K562 (cell line): ENCODE results near the gene UBR1. TPM values are rescaled to one million over a fixed set of nuclear protein-coding genes. Genes with fewer than 3 reads are reported as not detected.

Experiments used
- ATAC-seq: fragments of 200-7000 bp; cut with Tn5 transposase; 3 replicates; pipeline ENCODE4 v1.9.1; 2020; ENCODE audit warnings: moderate library complexity
- BruUV-seq: library from RNA; stranded (reverse); fragments of 400-500 nt; replicated peaks from 2 replicates; lab custom pipeline; 2021; lab: Mats Ljungman, UMichigan
- CTCF ChIA-PET: fragments of 300-600 bp; formaldehyde crosslinking; extraction: SDS; loops from one replicate; lab custom pipeline; 2021; ENCODE audit warnings: low intra/inter-chr PET ratio; lab: Yijun Ruan, JAX
- POLR2A ChIA-PET: fragments of 300-600, 350-650 bp; sonication (Branson Sonifier 250); formaldehyde crosslinking; extraction: SDS; loops from one replicate; lab custom pipeline; 2021; ENCODE audit warnings: antibody characterized with exemption, inconsistent platforms; lab: Yijun Ruan, JAX
- DNase-seq, 4 experiments: peaks; one replicate each; pipeline versions ENCODE4 v3.0.0 to v3.0.0-alpha.2; 2011 to 2018; ENCODE audit warnings: low spot score in 3 of 4, mixed read lengths in 3 of 4; ENCODE audit errors: extremely low read depth in 1 of 4
- FAIRE-seq: peaks from 2 replicates; lab custom pipeline; 2011; peaks lifted over from hg19 to GRCh38; lab: Jason Lieb, UNC
- H2AFZ ChIP-seq: 2 replicates; pipeline ENCODE4 v1.6.0; 2011; ENCODE audit warnings: low read depth, low read length, control low read depth, inconsistent platforms
- H3K27ac ChIP-seq: fragments of 200-600 bp; 3 replicates; pipeline ENCODE4 v1.8.0; 2011; ENCODE audit warnings: low read depth, mild to moderate bottlenecking, control low read depth, inconsistent platforms, low read length, moderate library complexity, mixed read lengths; ENCODE audit errors: extremely low read depth
- H3K27me3 ChIP-seq, 2 experiments: fragments of 300-600 bp in 1 of 2; 2 replicates in 1 of 2; 3 replicates in 1 of 2; pipeline versions ENCODE4 v1.6.0 to v1.8.0; 2011; ENCODE audit warnings: inconsistent platforms in 2 of 2, low read length in 2 of 2, mild to moderate bottlenecking in 1 of 2, mixed read lengths in 1 of 2, moderate library complexity in 1 of 2; ENCODE audit not compliant: control insufficient read depth in 2 of 2, insufficient read depth in 2 of 2
- H3K36me3 ChIP-seq: fragments of 300-600 bp; 3 replicates; pipeline ENCODE4 v1.8.0; 2011; ENCODE audit warnings: mild to moderate bottlenecking, low read length, inconsistent platforms; ENCODE audit not compliant: control insufficient read depth, insufficient read depth
- H3K4me1 ChIP-seq, 2 experiments: fragments of 200-600 bp in 1 of 2; replicated peaks in 1 of 2; 2 replicates in 1 of 2; 3 replicates in 1 of 2; pipeline versions ENCODE4 v1.5.1 to v1.8.0; 2011; ENCODE audit warnings: inconsistent platforms in 2 of 2, low read length in 2 of 2, mild to moderate bottlenecking in 1 of 2, mixed read lengths in 1 of 2, moderate library complexity in 1 of 2; ENCODE audit not compliant: control insufficient read depth in 2 of 2, insufficient read depth in 2 of 2
- H3K4me2 ChIP-seq: 2 replicates; pipeline ENCODE4 v1.6.1; 2011; ENCODE audit warnings: low read length, control low read depth, inconsistent platforms, mixed read lengths; ENCODE audit not compliant: insufficient read depth
- H3K4me3 ChIP-seq: fragments of 200-600 bp; sonication (generic), shearing (Covaris generic); 2 replicates; pipeline ENCODE4 v1.5.1; 2016; ENCODE audit warnings: control low read depth, inconsistent platforms
- H3K79me2 ChIP-seq: fragments of 200-600 bp; 3 replicates; pipeline ENCODE4 v1.8.0; 2011; ENCODE audit warnings: low read length, inconsistent platforms; ENCODE audit not compliant: control insufficient read depth, insufficient read depth
- H3K9ac ChIP-seq, 2 experiments: 2 replicates each; pipeline versions ENCODE4 v1.6.0 to v1.6.1; 2011; ENCODE audit warnings: low read depth in 2 of 2, low read length in 2 of 2, control low read depth in 1 of 2, inconsistent platforms in 1 of 2, mild to moderate bottlenecking in 1 of 2, mixed read lengths in 1 of 2; ENCODE audit not compliant: insufficient read depth in 1 of 2
- H3K9me1 ChIP-seq: one replicate; pipeline ENCODE4 v1.6.0; 2011; ENCODE audit warnings: inconsistent platforms, mild to moderate bottlenecking, low read length, moderate library complexity; ENCODE audit not compliant: control insufficient read depth, insufficient read depth
- H3K9me3 ChIP-seq: replicated peaks from 2 replicates; pipeline ENCODE4 v1.5.1; 2011; ENCODE audit warnings: low read depth, low read length, inconsistent platforms; ENCODE audit not compliant: control insufficient read depth, insufficient read depth
- H4K20me1 ChIP-seq: replicated peaks from 2 replicates; pipeline ENCODE4 v1.6.1; 2011; ENCODE audit warnings: low read length, inconsistent platforms, mixed read lengths; ENCODE audit not compliant: control insufficient read depth, insufficient read depth
- ATF7 ChIP-seq: fragments of 450-650 bp; IDR thresholded peaks from 2 replicates; pipeline ENCODE4 v1.7.1; 2014; ENCODE audit warnings: mild to moderate bottlenecking, moderate library complexity
- CBFA2T3 ChIP-seq: fragments of 450-650 bp; IDR thresholded peaks from 2 replicates; pipeline ENCODE4 v1.6.1; 2017
- CSDE1 ChIP-seq, 2 experiments: fragments of 450-650 bp; IDR thresholded peaks; 2 replicates each; pipeline ENCODE4 v1.6.1; 2016; ENCODE audit warnings: mild to moderate bottlenecking in 1 of 2
- IFI16 ChIP-seq: fragments of 250-450 bp; sonication (Bioruptor Pico); IDR thresholded peaks from 2 replicates; pipeline ENCODE4 v2.1.2; 2022; ENCODE audit warnings: mild to moderate bottlenecking, inconsistent platforms
- KDM1A ChIP-seq, 2 experiments: fragments of 450-650 bp; IDR thresholded peaks; 2 replicates each; pipeline ENCODE4 v1.6.1; 2016; ENCODE audit warnings: mild to moderate bottlenecking in 2 of 2
- POU5F1 ChIP-seq: fragments of 150-350 bp; IDR thresholded peaks from 2 replicates; pipeline ENCODE4 v1.6.1; 2014; ENCODE audit warnings: borderline replicate concordance, low read length, low read depth, mild to moderate bottlenecking; ENCODE audit not compliant: partially characterized antibody
- RFX5 ChIP-seq: IDR thresholded peaks from 2 replicates; pipeline ENCODE4 v1.6.1; 2011; ENCODE audit warnings: low read depth, mild to moderate bottlenecking, improper control_type of control experiment, low read length
- TCF3 ChIP-seq: sonication (generic); formaldehyde crosslinking; IDR thresholded peaks from 2 replicates; pipeline ENCODE4 v1.4.0; 2020; ENCODE audit warnings: mild to moderate bottlenecking, missing genetic modification reagents
- ZFPM2 ChIP-seq: fragments of 250-450 bp; sonication (Bioruptor Pico); IDR thresholded peaks from 2 replicates; pipeline ENCODE4 v1.5.1; 2022; ENCODE audit warnings: mild to moderate bottlenecking
- ZNF316 ChIP-seq: fragments of 450-650 bp; IDR thresholded peaks from 2 replicates; pipeline ENCODE4 v1.6.1; 2016
- WGBS: fragments of 100-300 bp; shearing (Covaris generic); methylation state at CpG from one replicate; pipeline ENCODE4 v1.1.6; 2016; ENCODE audit warnings: low coverage, mixed read lengths; ENCODE audit not compliant: insufficient coverage; ENCODE audit errors: missing lambda C conversion rate; 5-methylcytosine and 5-hydroxymethylcytosine counted together
- in situ Hi-C: fragments of 300-500 bp; cut with MboI; formaldehyde crosslinking; loops from 4 replicates; pipeline ENCODE4 v1.15.0; 2018; ENCODE audit warnings: inconsistent platforms, mixed read lengths
- intact Hi-C: fragments of 100-400 bp; cut with micrococcal nuclease; formaldehyde crosslinking; loops from 2 replicates; pipeline ENCODE4 v1.14.2; 2022
- polyA plus RNA-seq, 8 experiments: library from polyadenylated mRNA; depleted of rRNA in 4 of 8; stranded (reverse) in 5 of 8; unstranded in 3 of 8; fragments of >200 nt; fragmentation: Nextera tagmentation in 2 of 8; fragmentation: Illumina TruSeq in 1 of 8; extraction: Ambion mirVana in 2 of 8; extraction: Trizol in 1 of 8; gene quantifications; 2 replicates each; pipeline versions ENCODE4 v1.2.1 to v1.2.3, GENCODE V29; 2011 to 2014; ENCODE audit warnings: inconsistent platforms in 1 of 8, missing spikeins in 1 of 8
- total RNA-seq, 7 experiments: library from RNA; depleted of rRNA in 6 of 7; stranded (reverse); fragments of >200 nt in 6 of 7; fragmentation: Illumina TruSeq in 2 of 7; extraction: Trizol in 2 of 7; gene quantifications; 2 replicates each; pipeline versions ENCODE4 v1.2.1 to v1.2.3, GENCODE V29; 2011 to 2021; ENCODE audit warnings: low replicate concordance in 1 of 7
- TF ChIP-seq, protein P1 (sequence below): fragments of 450-650 bp; IDR thresholded peaks from 2 replicates; pipeline ENCODE4 v1.6.1; 2017; ENCODE audit warnings: antibody characterized with exemption, mild to moderate bottlenecking
- TF ChIP-seq, protein P2 (sequence below), 2 experiments: IDR thresholded peaks in 1 of 2; conservative IDR thresholded peaks in 1 of 2; 2 replicates each; pipeline ENCODE4 v1.6.1; 2016; ENCODE audit warnings: low read depth in 2 of 2, mild to moderate bottlenecking in 1 of 2, missing compliant biosample characterization in 1 of 2, missing genetic modification characterization in 1 of 2, moderate library complexity in 1 of 2
- TF ChIP-seq, protein P3 (sequence below): sonication (generic); IDR thresholded peaks from 2 replicates; pipeline ENCODE4 v1.6.1; 2016
- TF ChIP-seq, protein P4 (sequence below): fragments of 250-450 bp; sonication (Bioruptor Pico); IDR thresholded peaks from 2 replicates; pipeline ENCODE4 v1.9.0; 2021; ENCODE audit warnings: mild to moderate bottlenecking

UBR1 gene
- total and polyA plus RNA-seq, 9 of the 15 experiments (the other 6 are each of a cell fraction or from before 2014, with no cell fraction given), result 5.8 to 30.7 (median 15.3) TPM

GRCh38 chr15:42933886-42934667 lies 171.8 kb downstream of the UBR1 start:
- no TSS peak for BruUV-seq
- ATAC-seq, result no peak
- WGBS, result 18% methylated on average over 7 of the region's 7 CpGs
- CTCF ChIA-PET, result no interaction called here
- Histone ChIP-seq H3K9me1 (no peaks in the 10 kb centered on the region), H3K27me3 (no peaks in the 10 kb centered on the region), H3K9ac (no peak overlapping the region), H3K9me3 (no peaks in the 10 kb centered on the region), H3K4me2 (no peak overlapping the region), H3K4me3 (no peak overlapping the region), H3K27ac (no peak overlapping the region), H4K20me1 (no peaks in the 10 kb centered on the region), H3K36me3 (no peaks in the 10 kb centered on the region), H3K4me1 (no peaks in the 10 kb centered on the region), H3K79me2 (no peaks in the 10 kb centered on the region), H2AFZ (no peak overlapping the region)
- POLR2A ChIA-PET, result interaction anchor here (0.6 to 1.1 kb wide), 2 partner anchors 10 to 20 kb away, joined by 3 to 4 read pairs; no protein-coding TSS in a partner anchor
- in situ Hi-C loops (no loop called here), intact Hi-C loops (loop anchor here (5.0 kb wide), 1 partner anchor 353 kb away; no protein-coding TSS in a partner anchor)
- no peak for DNase-seq
- FAIRE-seq, result no peak
- no peak for TF ChIP-seq IFI16 (CRISPR knock-in tag)
- TF ChIP-seq, protein P1, sequence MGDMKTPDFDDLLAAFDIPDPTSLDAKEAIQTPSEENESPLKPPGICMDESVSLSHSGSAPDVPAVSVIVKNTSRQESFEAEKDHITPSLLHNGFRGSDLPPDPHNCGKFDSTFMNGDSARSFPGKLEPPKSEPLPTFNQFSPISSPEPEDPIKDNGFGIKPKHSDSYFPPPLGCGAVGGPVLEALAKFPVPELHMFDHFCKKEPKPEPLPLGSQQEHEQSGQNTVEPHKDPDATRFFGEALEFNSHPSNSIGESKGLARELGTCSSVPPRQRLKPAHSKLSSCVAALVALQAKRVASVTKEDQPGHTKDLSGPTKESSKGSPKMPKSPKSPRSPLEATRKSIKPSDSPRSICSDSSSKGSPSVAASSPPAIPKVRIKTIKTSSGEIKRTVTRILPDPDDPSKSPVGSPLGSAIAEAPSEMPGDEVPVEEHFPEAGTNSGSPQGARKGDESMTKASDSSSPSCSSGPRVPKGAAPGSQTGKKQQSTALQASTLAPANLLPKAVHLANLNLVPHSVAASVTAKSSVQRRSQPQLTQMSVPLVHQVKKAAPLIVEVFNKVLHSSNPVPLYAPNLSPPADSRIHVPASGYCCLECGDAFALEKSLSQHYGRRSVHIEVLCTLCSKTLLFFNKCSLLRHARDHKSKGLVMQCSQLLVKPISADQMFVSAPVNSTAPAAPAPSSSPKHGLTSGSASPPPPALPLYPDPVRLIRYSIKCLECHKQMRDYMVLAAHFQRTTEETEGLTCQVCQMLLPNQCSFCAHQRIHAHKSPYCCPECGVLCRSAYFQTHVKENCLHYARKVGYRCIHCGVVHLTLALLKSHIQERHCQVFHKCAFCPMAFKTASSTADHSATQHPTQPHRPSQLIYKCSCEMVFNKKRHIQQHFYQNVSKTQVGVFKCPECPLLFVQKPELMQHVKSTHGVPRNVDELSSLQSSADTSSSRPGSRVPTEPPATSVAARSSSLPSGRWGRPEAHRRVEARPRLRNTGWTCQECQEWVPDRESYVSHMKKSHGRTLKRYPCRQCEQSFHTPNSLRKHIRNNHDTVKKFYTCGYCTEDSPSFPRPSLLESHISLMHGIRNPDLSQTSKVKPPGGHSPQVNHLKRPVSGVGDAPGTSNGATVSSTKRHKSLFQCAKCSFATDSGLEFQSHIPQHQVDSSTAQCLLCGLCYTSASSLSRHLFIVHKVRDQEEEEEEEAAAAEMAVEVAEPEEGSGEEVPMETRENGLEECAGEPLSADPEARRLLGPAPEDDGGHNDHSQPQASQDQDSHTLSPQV, result no peak
- TF ChIP-seq CBFA2T3, result 0 out of 2 replicates have a peak, but pooled peaks have one; percentile 27
- TF ChIP-seq POU5F1, result no peak
- TF ChIP-seq ATF7, result no peak
- TF ChIP-seq, protein P2, sequence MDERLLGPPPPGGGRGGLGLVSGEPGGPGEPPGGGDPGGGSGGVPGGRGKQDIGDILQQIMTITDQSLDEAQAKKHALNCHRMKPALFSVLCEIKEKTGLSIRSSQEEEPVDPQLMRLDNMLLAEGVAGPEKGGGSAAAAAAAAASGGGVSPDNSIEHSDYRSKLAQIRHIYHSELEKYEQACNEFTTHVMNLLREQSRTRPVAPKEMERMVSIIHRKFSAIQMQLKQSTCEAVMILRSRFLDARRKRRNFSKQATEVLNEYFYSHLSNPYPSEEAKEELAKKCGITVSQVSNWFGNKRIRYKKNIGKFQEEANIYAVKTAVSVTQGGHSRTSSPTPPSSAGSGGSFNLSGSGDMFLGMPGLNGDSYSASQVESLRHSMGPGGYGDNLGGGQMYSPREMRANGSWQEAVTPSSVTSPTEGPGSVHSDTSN (CRISPR knock-in tag; IDR thresholded peaks at IDR 0.05; ENCODE audit: low read depth), result no peak
- TF ChIP-seq, protein P2 (tag; conservative IDR thresholded peaks at IDR 0.05; ENCODE audit: low read depth), result no peak
- peak; percentile 24; the same call in 1 of the 2 replicates for TF ChIP-seq TCF3 (CRISPR knock-in tag)
- TF ChIP-seq CSDE1 (IDR thresholded peaks at IDR 0.05), result no peak
- TF ChIP-seq RFX5, result no peak
- TF ChIP-seq, protein P3, sequence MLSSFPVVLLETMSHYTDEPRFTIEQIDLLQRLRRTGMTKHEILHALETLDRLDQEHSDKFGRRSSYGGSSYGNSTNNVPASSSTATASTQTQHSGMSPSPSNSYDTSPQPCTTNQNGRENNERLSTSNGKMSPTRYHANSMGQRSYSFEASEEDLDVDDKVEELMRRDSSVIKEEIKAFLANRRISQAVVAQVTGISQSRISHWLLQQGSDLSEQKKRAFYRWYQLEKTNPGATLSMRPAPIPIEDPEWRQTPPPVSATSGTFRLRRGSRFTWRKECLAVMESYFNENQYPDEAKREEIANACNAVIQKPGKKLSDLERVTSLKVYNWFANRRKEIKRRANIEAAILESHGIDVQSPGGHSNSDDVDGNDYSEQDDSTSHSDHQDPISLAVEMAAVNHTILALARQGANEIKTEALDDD, result peak; percentile 39; the same call in 1 of the 2 replicates
- TF ChIP-seq ZNF316, result no peak
- TF ChIP-seq, protein P4, sequence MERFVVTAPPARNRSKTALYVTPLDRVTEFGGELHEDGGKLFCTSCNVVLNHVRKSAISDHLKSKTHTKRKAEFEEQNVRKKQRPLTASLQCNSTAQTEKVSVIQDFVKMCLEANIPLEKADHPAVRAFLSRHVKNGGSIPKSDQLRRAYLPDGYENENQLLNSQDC, result no peak
- TF ChIP-seq ZFPM2 (CRISPR knock-in tag), result no peak
- TF ChIP-seq KDM1A (IDR thresholded peaks at IDR 0.05), result 0 out of 4 replicates have a peak, but pooled peaks of 1 of the 2 experiments have one; percentile 19
